GM18867 (cell line): ENCODE data around the gene TMIE.

Source experiments
- ATAC-seq: cut with Tn5 transposase; IDR thresholded peaks from one replicate; pipeline ENCODE4 v1.9.1; 2021; ENCODE audit warnings: mild to moderate bottlenecking, moderate library complexity; ENCODE audit not compliant: unreplicated experiment

Gene TMIE

GRCh38 chr3:46701181-46701939 lies at the start of gene TMIE:
Gene TMIE (plus strand): TSS chr3:46701392. CDS start chr3:46701488, 96 bp downstream.
- ATAC-seq, result no peak

- no peak for ATAC-seq
Observed at GRCh38 chr3:46655271-46655670, 45.9 kb upstream of the TMIE start.

GRCh38 chr3:46656778-46657556 lies 44.2 kb upstream of the TMIE start:
- ATAC-seq, result no peak

- ATAC-seq, result no peak
Observed at GRCh38 chr3:46659285-46659684, 41.9 kb upstream of the TMIE start.

- ATAC-seq, result no peak
Observed at GRCh38 chr3:46660003-46660402, 41.2 kb upstream of the TMIE start.

GRCh38 chr3:46660543-46661523 lies 40.4 kb upstream of the TMIE start:
- no peak for ATAC-seq

GRCh38 chr3:46661776-46662766 lies 39.1 kb upstream of the TMIE start:
- no peak for ATAC-seq

- ATAC-seq, result no peak
Observed at GRCh38 chr3:46662771-46663551, 38.2 kb upstream of the TMIE start.

GRCh38 chr3:46663591-46664135 lies 37.5 kb upstream of the TMIE start:
- ATAC-seq, result no peak

- no peak for ATAC-seq
Observed at GRCh38 chr3:46664188-46664970, 36.8 kb upstream of the TMIE start.

GRCh38 chr3:46664971-46665762 lies 36.0 kb upstream of the TMIE start:
- no peak for ATAC-seq

- ATAC-seq, result no peak
Observed at GRCh38 chr3:46665763-46666452, 35.3 kb upstream of the TMIE start.

- no peak for ATAC-seq
Observed at GRCh38 chr3:46666453-46666845, 34.7 kb upstream of the TMIE start.

GRCh38 chr3:46667061-46667621 lies 34.1 kb upstream of the TMIE start:
- ATAC-seq, result no peak

GRCh38 chr3:46667657-46668056 lies 33.5 kb upstream of the TMIE start:
- ATAC-seq, result no peak

GRCh38 chr3:46668116-46668515 lies 33.1 kb upstream of the TMIE start:
- no peak for ATAC-seq
